Left lobe of liver (tissue), 2 donors: ENCODE measurements around the gene IKZF3. TPM values are rescaled to one million over a fixed set of nuclear protein-coding genes. Genes with fewer than 3 reads are reported as not detected.
"Not testable (repeated sequence)": the region's sequence is repeated elsewhere in the genome, so short reads cannot be mapped to it uniquely, and the experiment has no call there.

Experiments used
- ATAC-seq: fragments of 200-7000 bp; cut with Tn5 transposase; one replicate; pipeline ENCODE4 v1.9.1; 2020; ENCODE audit warnings: mild to moderate bottlenecking, moderate library complexity
- DNase-seq: peaks from one replicate; pipeline ENCODE4 v3.0.0-alpha.2; 2020; ENCODE audit warnings: low spot score
- total RNA-seq: library from RNA; stranded (reverse); gene quantifications from one replicate; pipeline ENCODE4 v1.2.1, GENCODE V29; 2021
- donor health status: DM: no; HTN: no; CAD: no; lungs with moderate emphysema.
- donor health status: DM: no; HTN: yes; CAD: no.

Gene IKZF3
- total RNA-seq, 1 donor from 2014 or later, result 0.63 TPM

DNA sequence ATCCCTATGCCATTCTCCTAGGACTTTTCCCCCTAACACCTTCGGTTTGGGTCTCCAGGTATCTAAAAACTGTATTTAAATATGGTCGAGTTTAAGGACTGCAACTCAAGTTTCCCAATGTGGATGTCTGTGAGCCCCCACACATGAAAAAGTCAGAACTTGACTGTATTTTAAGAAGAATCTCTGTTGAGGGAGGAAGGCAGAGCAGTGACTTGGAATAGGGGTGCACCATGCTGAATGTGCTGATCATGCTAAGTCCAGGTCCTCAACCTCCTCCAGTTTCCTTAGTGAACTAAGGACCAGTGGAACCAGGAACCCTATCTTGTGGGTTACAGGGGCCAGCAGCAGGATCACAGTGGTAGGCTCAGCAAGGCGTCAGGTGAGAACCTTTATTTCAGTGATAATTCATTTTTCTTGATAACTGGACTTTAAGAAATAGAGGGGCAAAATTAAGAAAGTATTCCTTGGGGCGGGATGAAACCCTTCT, 106.9 kb downstream of the IKZF3 start:
- ATAC-seq (no peak), DNase-seq (no peak)

DNA sequence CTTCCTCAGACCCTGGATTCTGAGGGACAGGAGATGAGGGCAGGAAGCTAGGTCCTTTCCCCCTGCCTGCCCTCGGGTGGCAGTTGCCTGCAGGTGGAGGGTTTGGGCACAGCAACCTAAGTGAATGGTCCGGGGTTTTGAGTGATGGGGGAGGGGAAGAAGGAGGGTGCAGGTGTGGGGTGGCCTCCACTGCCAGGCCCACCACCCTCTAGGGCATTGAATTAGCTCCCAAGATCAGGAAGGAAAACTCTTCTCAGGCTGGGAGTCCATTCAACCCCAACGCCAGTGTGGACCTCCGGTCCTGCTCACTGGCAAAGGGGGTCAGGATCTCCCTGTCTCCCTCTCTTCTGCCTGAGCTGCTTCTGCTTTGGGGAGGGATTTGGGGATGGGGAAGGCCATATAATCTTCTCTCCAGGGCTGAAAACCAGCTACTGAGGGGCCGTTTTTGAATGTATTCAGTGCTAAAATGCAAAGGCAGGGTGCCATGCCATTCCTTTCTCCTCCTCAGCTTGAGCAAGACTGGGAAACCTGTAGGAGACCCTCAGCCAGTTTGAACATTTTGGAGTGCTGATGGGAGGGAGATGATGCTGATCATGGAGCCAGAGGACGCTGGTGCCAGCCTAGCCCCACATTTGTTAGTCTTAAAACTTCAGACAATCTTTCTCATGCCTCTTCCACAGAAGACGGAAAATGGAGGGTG, 107.6 kb downstream of the IKZF3 start:
- ATAC-seq (no peak), DNase-seq (no peak)

DNA sequence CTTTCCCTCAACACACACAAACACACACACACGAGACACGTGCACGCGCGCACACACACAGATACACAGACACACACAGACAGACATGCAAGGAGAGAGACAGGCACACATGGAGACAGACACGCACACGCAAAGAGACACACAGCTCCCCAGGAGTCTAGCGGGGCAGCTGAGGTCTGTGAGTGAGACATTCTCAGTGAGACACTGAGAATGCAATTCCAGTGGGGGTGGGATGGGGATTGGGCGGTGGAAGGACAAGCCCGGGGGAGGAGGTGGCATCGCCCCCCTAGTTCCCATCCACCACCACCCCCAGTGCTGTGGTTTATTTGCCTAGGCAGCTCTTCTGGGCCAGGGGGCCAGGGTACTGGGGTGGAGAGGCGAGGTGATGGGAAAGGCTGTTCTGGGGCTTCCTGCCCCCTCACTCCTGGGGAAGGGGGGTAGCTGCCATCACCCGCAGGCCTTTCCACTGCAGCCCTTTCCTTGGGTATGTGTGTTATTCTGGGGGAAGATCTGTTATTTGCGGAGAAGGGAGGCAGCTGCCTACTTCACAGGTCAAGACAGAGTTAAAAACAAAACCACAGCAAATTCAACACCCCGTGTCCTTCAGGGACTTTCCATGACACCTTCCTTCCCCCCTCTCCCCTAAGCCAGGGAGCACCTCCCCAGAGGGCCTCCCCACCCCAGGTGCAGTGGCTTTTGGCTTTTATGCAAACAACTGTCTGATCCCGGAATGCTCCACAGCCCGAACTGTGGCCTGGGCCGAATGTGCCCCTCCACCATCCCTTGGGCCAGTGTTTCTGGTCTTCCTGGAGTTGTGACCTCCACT, 108.3 kb downstream of the IKZF3 start:
- DNase-seq, result no peak
- no peak for ATAC-seq

DNA sequence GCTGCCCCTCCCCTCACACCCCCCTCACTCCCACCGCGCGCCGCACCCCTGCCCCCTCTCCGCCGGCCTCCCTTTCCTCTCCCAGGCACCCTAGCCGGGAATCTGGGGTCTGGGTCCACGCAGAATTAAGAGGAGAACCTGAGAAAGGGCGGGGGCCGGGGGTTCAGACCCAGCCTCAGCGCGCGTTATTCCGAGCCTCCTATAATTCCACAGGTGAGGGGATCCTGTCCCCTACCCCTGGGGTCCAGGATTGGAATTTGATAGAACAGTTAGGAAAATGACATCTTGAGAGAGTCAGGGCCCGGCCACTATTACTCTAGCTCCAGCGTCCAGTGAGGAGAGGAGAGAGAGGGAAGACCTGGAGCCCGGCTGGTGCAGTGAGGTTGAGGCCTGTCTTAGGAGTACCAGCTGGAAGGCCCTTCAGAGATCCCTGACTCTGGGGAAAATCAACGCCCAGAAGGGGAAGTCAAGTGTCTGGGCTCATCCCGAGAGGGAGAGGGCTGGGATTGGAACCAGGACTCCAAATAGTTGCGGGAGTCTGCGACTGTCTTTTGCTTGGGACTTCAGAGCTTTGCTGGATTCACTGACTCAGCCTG, 109.1 kb downstream of the IKZF3 start:
- no peak for ATAC-seq
- no peak for DNase-seq

DNA sequence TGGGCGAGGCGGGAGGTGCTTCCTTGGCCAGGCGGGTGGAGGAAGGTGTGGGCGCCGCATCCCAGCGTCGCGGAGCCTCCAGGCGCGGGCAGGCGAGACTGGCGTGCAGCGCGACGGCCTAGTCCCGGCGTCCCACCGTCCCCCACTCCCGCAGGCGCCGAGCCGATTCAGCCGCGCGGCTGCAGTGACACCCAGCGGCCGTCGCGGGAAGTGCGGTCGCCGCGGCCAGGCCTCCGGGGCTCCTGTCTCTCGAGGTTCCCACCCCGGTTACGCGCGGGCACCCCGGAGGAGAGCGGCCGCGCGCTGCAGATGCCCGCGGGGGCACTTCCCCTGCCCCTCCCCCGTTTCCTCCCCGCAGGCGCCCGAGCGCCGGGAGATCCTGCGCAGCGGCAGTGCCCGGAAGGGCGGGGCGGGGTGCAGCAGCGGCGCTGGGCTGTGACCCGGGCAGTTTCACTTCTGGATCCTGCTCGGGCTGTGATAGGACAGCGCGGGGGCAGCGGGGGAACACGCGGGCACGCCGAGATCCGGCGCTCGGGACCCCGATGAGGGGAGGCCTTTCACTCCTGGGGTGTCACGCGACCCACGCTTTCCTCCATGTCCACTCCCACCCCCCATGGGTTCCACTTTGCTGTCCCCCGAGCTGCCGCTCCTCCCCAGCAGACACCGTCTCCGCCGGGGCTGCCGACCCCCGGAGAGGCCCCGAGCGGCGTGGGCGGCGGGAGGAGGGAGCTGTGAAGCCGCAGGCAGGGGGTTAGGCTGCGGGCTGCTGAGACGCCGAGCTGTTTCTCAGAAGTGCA, 109.8 kb downstream of the IKZF3 start:
- DNase-seq (peak; percentile 96), ATAC-seq (peak; percentile 92)

DNA sequence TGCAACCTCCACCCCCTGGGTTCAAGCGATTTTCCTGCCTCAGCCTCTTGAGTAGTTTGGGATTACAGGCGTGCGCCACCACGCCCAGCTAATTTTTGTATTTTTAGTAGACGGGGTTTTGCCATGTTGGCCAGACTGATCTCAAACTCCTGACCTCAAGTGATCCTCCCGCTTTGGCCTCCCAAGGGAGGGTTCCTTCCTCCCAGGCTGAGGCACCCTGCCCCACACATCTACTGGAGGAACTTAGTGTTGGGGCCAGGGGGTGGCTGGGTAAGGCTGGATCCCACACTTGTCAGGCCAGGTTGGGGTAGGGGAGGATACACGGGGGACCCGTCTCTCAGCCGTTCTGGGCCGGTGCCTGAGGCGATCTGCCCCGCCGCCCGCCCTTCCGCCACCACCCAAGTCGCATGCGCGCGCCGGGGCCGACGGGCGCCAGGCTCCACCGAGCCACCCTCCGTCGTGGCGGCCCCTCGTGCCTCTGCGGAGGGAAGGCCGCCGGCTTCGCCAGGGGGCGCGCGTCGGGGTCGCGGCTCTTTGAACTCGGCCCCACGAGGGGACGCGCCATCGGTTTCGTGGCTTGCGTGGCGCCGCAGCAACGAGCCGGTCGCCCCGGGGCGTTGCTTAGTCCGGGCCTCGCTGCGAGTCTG, 110.5 kb downstream of the IKZF3 start:
- no peak for DNase-seq

DNA sequence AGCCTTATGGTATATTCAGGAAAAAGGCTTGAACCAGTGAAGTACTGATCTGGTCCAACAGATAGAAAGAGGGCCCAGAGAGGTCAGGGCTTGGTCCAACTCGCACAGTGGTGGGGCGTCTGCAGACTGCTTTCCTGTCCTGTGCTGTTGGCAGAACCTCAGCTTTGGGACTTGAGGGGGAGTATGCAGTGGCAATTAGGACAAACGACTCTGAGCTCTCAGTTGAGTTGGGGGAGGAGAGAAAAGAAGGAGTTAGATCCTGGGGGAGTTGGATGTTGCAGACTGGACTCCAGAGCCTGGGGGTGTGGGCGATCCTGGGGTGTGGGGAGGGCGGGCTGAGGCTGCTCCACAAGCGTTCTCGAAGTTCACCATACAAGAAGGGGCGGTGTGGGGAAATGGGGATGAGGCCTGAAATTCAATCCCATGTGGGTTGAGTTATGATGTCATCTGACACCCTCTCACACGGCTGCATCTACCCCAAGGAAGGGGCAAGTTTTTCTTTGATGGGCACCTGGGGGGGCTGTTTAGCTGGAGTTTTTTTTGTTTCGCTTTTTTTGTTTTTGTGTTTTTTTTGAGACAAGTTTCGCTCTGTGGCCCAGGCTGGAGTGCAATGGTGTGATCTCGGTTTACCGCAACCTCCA, 111.8 kb downstream of the IKZF3 start:
- no peak for ATAC-seq
- DNase-seq, result no peak

More for the DNA sequence above, 110.5 kb downstream of the IKZF3 start:
- ATAC-seq, result peak; percentile 62

DNA sequence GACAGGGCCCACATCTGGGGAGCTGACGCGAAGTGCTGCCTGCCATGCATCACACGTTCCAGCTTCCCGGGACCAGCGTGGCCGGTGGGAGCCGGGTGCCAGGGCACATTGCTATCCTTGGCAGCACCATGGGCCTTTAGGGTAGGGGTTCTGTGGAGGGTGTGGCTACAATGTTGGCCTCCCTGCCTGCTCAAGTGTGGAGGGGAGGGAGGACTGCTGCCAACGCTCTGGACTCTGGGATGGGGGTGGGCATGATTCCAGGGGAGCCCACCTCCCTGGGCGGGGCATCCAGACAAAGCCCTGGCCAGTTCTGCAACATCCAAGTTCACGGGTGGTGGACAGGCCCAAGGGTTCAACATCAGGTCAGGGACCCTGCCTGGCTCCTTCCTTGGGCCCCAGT, 112.5 kb downstream of the IKZF3 start:
- DNase-seq, result no peak
- no peak for ATAC-seq

DNA sequence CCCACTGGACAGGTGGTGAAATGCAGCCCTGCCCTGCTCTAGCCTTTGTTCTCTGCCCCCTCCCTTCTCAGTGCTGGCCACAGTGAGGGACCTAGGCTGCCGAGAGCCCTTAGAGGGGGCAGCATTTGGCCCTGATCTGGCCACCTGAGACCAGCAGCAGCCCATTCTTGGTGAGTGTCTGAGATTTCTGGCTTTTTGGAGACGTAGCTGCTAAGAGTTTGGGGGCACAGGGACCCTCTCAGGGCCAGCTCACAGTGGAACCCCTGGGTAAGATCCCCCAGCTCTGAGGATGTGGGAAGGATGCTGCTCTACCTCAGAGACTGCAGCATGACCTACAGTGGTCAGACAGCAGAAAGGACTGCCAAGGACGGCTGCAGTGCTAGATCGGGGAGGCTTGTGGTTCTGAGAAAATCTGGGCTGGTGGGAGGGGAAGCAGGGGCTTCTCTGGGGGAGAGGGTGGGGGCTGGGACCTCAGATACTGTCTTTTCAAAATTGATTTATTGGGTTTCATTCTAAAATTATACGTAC, 113.0 kb downstream of the IKZF3 start:
- no peak for ATAC-seq

DNA sequence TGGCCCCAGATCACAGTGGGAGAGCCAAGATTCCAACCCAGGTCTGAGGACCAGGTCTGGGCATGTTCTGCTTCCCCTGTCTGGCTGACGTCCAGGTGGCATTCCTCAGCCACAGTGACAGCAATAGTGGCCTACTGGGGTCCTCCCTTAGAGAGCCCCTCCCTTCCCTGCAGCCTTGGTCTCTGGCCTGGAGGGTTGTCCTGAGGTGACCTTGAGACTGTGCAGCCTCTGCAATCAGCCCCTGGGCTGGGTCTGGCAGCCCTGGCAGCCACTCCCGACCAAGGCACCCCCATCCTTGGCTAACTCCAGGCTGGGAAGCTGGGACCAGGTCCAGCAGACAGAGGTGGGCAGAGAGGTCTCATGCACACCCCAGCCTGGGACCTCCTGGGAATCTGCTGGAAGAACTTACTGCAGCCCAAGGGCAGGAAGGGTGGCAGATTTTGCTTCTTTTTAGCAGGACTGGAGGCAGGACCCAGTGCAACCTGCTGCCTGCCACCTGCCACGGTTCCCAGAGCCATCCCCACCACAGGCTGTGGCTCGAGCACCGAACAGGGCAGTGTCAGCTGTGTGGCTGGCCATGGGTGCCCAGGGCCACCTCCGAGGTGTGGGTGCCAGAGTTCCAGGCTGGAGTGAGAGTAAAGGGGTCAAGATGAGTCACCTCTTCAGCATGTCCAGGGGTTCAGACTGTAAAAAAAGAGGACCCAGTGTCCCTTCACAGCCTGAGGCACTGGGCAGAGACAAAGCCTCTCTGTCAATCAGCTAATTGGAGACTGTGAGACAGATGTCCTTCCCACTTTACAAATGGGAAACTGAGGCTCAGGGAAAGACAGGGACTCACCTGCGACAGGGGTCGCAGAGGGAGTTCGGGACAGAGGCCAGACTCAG, 113.7 kb downstream of the IKZF3 start:
- ATAC-seq, result no peak
- no peak for DNase-seq

More for the DNA sequence above, 113.0 kb downstream of the IKZF3 start:
- no peak for DNase-seq

DNA sequence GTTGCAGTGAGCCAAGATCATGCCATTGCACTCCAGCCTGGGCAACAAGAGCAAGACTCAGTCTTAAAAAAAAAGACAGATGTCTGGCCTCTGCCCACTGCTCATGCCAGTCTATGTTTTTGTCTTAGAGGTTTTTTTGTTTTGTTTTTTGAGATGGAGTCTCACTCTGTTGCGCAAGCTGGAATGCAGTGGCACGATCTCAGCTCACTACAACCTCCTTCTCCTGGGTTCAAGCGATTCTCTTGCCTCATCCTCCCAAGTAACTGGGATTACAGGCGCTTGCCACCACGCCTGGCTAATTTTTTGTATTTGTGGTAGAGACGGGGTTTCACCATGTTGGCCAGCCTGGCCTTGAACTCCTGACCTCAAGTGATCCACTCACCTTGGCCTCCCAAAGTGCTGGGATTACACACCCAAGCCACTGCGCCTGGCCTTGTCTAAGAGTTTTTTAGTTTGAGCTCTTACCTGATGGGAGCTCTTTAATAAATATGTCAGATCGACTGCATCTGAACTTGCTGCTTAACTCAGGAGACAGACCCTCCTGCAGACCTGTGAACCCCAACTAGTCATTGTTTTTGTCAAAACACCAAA, 115.6 kb downstream of the IKZF3 start:
- not testable (repeated sequence) for ATAC-seq, DNase-seq

DNA sequence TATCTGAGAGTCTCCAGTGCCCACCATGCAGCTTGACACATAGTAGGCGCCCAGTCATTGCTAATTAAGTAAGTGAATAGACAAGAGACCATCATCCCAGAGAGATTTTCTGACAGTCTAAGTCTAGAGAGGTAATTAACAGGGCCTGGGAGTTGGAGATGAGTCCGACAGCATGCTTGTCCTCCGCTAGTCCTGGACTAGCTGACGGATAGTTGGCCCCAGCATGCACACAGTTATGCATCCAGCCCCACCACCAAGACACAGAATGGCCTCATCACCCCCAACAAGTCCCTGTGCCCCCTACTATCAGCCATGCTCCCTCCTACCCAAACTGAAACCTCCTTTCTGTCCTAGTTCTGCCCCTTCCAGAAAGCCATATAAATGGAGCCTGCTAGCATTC, 116.4 kb downstream of the IKZF3 start:
- DNase-seq (no peak), ATAC-seq (no peak)

DNA sequence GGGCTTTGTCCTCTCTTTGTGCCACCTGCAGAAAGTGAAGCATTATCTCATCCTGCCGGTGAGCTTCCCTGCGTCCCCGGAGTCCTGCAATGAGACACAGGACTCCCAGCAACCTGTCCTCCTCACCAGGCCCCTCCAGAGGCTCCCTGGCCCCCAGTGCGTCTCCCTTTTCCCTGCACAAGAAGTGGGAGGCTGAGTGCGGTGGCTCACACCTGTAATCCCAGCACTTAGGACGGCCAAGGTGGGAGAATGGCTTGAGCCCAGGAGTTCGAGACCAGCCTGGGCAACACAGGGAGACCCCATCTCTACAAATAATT, 118.0 kb downstream of the IKZF3 start:
- ATAC-seq (no peak), DNase-seq (no peak)

DNA sequence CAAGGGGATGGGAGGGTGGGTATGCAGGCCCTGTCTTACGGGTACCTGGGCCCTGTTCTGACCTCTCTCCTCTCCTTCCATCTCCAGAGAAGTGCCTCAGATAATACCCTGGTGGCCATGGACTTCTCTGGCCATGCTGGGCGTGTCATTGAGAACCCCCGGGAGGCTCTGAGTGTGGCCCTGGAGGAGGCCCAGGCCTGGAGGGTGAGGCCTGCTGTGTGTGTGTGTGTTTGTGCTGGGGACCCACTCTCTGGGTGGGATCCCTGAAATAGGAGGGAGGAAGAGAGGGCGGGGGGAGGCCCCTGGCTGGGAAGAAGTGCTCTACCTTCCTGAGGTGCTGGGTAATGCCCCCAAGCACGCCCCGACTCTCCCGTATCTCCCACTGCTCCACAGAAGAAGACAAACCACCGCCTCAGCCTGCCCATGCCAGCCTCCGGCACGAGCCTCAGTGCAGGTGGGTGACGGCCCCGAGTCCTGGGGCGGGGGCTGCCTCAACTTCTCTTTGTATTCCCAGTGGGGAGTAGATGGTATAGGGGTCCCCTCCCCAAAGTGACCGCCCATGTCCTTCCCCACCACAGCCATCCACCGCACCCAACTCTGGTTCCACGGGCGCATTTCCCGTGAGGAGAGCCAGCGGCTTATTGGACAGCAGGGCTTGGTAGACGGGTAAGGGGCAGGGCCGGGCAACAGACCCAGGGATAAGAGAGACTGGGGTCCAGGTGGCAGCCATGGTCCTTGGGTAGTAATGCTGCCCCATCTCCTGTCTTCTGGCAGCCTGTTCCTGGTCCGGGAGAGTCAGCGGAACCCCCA, 118.6 kb downstream of the IKZF3 start:
- ATAC-seq (no peak), DNase-seq (no peak)

DNA sequence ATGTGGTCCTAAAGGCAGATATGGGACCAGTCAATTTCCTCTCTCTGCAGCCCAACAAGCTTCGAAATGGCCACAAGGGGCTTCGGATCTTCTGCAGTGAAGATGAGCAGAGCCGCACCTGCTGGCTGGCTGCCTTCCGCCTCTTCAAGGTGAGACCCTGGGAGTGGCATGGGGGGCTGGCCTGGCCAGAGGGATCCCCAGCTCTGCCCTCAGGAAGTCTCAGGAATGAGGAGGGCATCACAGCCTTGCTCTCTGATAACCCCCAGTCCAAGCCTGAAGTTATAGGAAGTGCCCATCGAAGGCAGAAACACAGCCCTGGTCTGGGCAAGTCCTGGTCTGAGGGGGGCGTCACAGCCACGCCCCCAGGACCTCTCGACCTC, 119.3 kb downstream of the IKZF3 start:
- DNase-seq (no peak), ATAC-seq (no peak)

DNA sequence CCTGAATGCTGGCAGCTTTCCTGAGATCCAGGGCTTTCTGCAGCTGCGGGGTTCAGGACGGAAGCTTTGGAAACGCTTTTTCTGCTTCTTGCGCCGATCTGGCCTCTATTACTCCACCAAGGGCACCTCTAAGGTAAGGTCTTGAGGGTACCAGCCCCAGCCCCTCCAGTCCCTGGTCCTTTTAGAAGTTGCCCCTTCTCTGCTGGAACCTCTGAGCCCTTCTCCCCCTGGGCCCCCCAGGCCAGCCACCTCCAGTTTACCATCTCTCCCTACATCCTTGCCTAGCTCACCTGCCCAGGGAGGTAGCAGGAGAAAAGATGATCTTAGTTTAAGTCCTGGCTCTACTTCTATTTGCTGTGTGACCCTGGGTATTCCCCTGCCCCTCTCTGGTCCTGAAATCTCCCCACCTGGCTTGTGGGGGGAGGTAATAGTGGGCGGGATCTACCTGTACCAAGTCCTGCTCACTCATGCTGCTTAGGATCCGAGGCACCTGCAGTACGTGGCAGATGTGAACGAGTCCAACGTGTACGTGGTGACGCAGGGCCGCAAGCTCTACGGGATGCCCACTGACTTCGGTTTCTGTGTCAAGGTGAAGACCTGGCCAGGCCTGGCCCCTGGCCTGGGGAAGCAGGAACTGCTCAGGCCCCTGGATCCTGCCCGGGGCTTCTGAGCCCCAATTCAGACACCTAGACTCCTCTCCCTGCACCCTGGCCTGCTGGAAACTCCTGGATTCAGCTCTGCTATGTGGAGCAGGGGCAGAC, 119.9 kb downstream of the IKZF3 start:
- DNase-seq (no peak), ATAC-seq (no peak)

DNA sequence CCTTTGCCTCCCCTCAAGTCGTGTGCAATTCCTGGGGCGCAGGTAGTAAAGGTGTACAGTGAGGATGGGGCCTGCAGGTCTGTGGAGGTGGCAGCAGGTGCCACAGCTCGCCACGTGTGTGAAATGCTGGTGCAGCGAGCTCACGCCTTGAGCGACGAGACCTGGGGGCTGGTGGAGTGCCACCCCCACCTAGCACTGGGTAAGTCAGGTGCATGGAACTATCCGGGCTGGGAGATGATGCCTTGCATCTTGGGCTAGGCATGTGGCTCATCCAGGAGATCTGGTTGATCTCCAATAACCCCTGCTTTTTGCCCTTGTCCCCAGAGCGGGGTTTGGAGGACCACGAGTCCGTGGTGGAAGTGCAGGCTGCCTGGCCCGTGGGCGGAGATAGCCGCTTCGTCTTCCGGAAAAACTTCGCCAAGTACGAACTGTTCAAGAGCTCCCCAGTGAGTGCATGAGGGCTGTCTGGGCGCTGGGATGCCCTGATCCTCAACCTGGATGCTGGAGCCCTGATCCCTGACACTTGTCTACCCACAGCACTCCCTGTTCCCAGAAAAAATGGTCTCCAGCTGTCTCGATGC, 121.2 kb downstream of the IKZF3 start:
- ATAC-seq, result no peak
- DNase-seq, result no peak
